ENCODE data around the gene XDH.

The XDH gene

GRCh38 chr2:31372097-31372496 is 42.4 kb downstream of the XDH start:
- Histone ChIP-seq H3K4me1 (ENCODE audit: insufficient read depth, low read length) (no peaks in the 10 kb centered on the region), H3K79me2 (ENCODE audit: insufficient read depth, low read length) (no peaks in the 10 kb centered on the region), H3K9ac (ENCODE audit: low read depth, low read length) (no peak overlapping the region), H3K27ac (ENCODE audit: low read length) (no peak overlapping the region), H3K4me3 (ENCODE audit: low read depth in 1 of 2, low read length in 2 of 2) (no peak overlapping the region), H2AFZ (ENCODE audit: low read depth, low read length) (no peak overlapping the region), H3K36me3 (ENCODE audit: insufficient read depth, low read length) (no peaks in the 10 kb centered on the region), H4K20me1 (ENCODE audit: insufficient read depth, low read length) (no peaks in the 10 kb centered on the region; the same call in 1 of the 2 replicates), H3K9me3 (ENCODE audit: insufficient read depth, low read length, severe bottlenecking) (no peaks in the 10 kb centered on the region), H3K27me3 (ENCODE audit: insufficient read depth, low read length, poor library complexity) (no peaks in the 10 kb centered on the region), H3K4me2 (ENCODE audit: insufficient read depth, low read length) (no peak overlapping the region)
- TF ChIP-seq EZH2 (IDR thresholded peaks at IDR 0.05; ENCODE audit: borderline replicate concordance, low read depth, low read length, severe bottlenecking) = no peak
- no peak for TF ChIP-seq CTCF (IDR thresholded peaks at IDR 0.05; ENCODE audit: borderline replicate concordance, extremely low read depth, low read length, poor library complexity, severe bottlenecking)
- DNase-seq (no peak), ATAC-seq (ENCODE audit: insufficient read depth, low read depth) (no peak)

GRCh38 chr2:31371691-31372090 is 42.9 kb downstream of the XDH start:
- Histone ChIP-seq H3K4me1 (ENCODE audit: insufficient read depth, low read length) (no peaks in the 10 kb centered on the region), H3K9me3 (ENCODE audit: insufficient read depth, low read length, severe bottlenecking) (no peaks in the 10 kb centered on the region), H3K27ac (ENCODE audit: low read length) (no peak overlapping the region), H3K9ac (ENCODE audit: low read depth, low read length) (no peak overlapping the region), H4K20me1 (ENCODE audit: insufficient read depth, low read length) (no peaks in the 10 kb centered on the region; the same call in 1 of the 2 replicates), H3K4me3 (ENCODE audit: low read depth in 1 of 2, low read length in 2 of 2) (no peak overlapping the region), H2AFZ (ENCODE audit: low read depth, low read length) (no peak overlapping the region), H3K36me3 (ENCODE audit: insufficient read depth, low read length) (no peaks in the 10 kb centered on the region), H3K79me2 (ENCODE audit: insufficient read depth, low read length) (no peaks in the 10 kb centered on the region), H3K4me2 (ENCODE audit: insufficient read depth, low read length) (no peak overlapping the region), H3K27me3 (ENCODE audit: insufficient read depth, low read length, poor library complexity) (no peaks in the 10 kb centered on the region)
- no peak for ATAC-seq (ENCODE audit: insufficient read depth, low read depth)
- TF ChIP-seq CTCF (IDR thresholded peaks at IDR 0.05; ENCODE audit: borderline replicate concordance, extremely low read depth, low read length, poor library complexity, severe bottlenecking) (no peak), EZH2 (IDR thresholded peaks at IDR 0.05; ENCODE audit: borderline replicate concordance, low read depth, low read length, severe bottlenecking) (no peak)
- DNase-seq = no peak

- DNase-seq (no peak), ATAC-seq (ENCODE audit: insufficient read depth, low read depth) (no peak)
- Histone ChIP-seq H3K4me2 (ENCODE audit: insufficient read depth, low read length) (no peak overlapping the region), H3K4me1 (ENCODE audit: insufficient read depth, low read length) (no peaks in the 10 kb centered on the region), H4K20me1 (ENCODE audit: insufficient read depth, low read length) (no peaks in the 10 kb centered on the region; the same call in 1 of the 2 replicates), H3K27ac (ENCODE audit: low read length) (no peak overlapping the region), H3K4me3 (ENCODE audit: low read depth in 1 of 2, low read length in 2 of 2) (no peak overlapping the region), H2AFZ (ENCODE audit: low read depth, low read length) (no peak overlapping the region), H3K9ac (ENCODE audit: low read depth, low read length) (no peak overlapping the region), H3K27me3 (ENCODE audit: insufficient read depth, low read length, poor library complexity) (no peaks in the 10 kb centered on the region), H3K79me2 (ENCODE audit: insufficient read depth, low read length) (no peaks in the 10 kb centered on the region), H3K9me3 (ENCODE audit: insufficient read depth, low read length, severe bottlenecking) (no peaks in the 10 kb centered on the region), H3K36me3 (ENCODE audit: insufficient read depth, low read length) (no peaks in the 10 kb centered on the region)
- TF ChIP-seq CTCF (IDR thresholded peaks at IDR 0.05; ENCODE audit: borderline replicate concordance, extremely low read depth, low read length, poor library complexity, severe bottlenecking) (no peak), EZH2 (IDR thresholded peaks at IDR 0.05; ENCODE audit: borderline replicate concordance, low read depth, low read length, severe bottlenecking) (no peak)
Observed at GRCh38 chr2:31366733-31367132, 47.8 kb downstream of the XDH start.

Measured in DND-41 (cell line).